NCI-H524 (cell line): ENCODE data around the gene ST3GAL3.

Source experiments
- DNase-seq, 2 experiments: peaks; one replicate each; lab custom pipeline; 2025; lab: John Stamatoyannopoulos, UW

Gene ST3GAL3

GRCh38 chr1:43703836-43704235 lies 3.5 kb upstream of the ST3GAL3 start:
- no peak for DNase-seq

- peak in 1 of 2 experiments; percentile 8 for DNase-seq
Observed at GRCh38 chr1:43704838-43705237, 2.5 kb upstream of the ST3GAL3 start.

GRCh38 chr1:43705334-43705733 lies 2.0 kb upstream of the ST3GAL3 start:
- DNase-seq = no peak

GRCh38 chr1:43705982-43706597 lies 1.2 kb upstream of the ST3GAL3 start:
- peak in 1 of 2 experiments; percentile 8 for DNase-seq

GRCh38 chr1:43706598-43707189 lies 642 bp upstream of the ST3GAL3 start:
- peak in 1 of 2 experiments; percentile 10 for DNase-seq

GRCh38 chr1:43708002-43708410 lies 670 bp downstream of the ST3GAL3 start:
- DNase-seq = no peak

GRCh38 chr1:43711049-43711448 lies 3.7 kb downstream of the ST3GAL3 start:
- no peak for DNase-seq

GRCh38 chr1:43711524-43712386 lies 4.4 kb downstream of the ST3GAL3 start:
- DNase-seq = no peak

GRCh38 chr1:43716559-43717281 lies 9.4 kb downstream of the ST3GAL3 start:
- DNase-seq = peak; percentile 85 to 93

- no peak for DNase-seq
Observed at GRCh38 chr1:43719063-43719462, 11.7 kb downstream of the ST3GAL3 start.

GRCh38 chr1:43719670-43720419 lies 12.5 kb downstream of the ST3GAL3 start:
- DNase-seq = peak in 1 of 2 experiments; percentile 28

- no peak for DNase-seq
Observed at GRCh38 chr1:43722810-43723209, 15.5 kb downstream of the ST3GAL3 start.

GRCh38 chr1:43729816-43730463 lies 22.6 kb downstream of the ST3GAL3 start:
- DNase-seq = no peak

GRCh38 chr1:43731867-43732531 lies 24.7 kb downstream of the ST3GAL3 start:
- DNase-seq = peak; percentile 46 to 80

GRCh38 chr1:43736819-43737218 lies 29.5 kb downstream of the ST3GAL3 start:
- DNase-seq = no peak

- DNase-seq = no peak
Observed at GRCh38 chr1:43742026-43742425, 34.7 kb downstream of the ST3GAL3 start.

- peak in 1 of 2 experiments; percentile 4 for DNase-seq
Observed at GRCh38 chr1:43743206-43743605, 35.9 kb downstream of the ST3GAL3 start.

- DNase-seq = no peak
Observed at GRCh38 chr1:43747736-43748135, 40.4 kb downstream of the ST3GAL3 start.

- no peak for DNase-seq
Observed at GRCh38 chr1:43750083-43750482, 42.7 kb downstream of the ST3GAL3 start.

- DNase-seq = no peak
Observed at GRCh38 chr1:43753422-43753821, 46.1 kb downstream of the ST3GAL3 start.
